ENCODE data around the gene KCNAB1.

DNA sequence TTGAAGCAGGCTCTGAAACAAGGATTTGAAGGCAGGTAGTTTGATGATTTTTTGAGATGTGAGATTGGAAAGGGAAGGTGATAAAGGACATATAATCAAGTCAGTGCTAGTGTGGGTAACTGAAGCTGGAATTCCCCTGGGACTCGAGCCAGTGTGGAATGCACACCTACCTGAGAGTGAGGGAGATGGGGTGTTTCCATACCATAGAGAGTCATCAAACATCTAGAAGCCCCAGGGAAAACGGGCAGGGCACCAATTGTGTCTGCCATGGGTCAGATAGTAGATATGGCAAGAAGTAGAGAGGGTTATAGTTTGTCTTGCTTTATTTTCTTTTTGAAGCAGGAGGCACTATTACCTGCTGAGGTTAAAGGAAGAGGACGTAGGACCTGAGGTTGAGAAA, 314.5 kb downstream of the KCNAB1 start:
- TF ChIP-seq, protein P1, sequence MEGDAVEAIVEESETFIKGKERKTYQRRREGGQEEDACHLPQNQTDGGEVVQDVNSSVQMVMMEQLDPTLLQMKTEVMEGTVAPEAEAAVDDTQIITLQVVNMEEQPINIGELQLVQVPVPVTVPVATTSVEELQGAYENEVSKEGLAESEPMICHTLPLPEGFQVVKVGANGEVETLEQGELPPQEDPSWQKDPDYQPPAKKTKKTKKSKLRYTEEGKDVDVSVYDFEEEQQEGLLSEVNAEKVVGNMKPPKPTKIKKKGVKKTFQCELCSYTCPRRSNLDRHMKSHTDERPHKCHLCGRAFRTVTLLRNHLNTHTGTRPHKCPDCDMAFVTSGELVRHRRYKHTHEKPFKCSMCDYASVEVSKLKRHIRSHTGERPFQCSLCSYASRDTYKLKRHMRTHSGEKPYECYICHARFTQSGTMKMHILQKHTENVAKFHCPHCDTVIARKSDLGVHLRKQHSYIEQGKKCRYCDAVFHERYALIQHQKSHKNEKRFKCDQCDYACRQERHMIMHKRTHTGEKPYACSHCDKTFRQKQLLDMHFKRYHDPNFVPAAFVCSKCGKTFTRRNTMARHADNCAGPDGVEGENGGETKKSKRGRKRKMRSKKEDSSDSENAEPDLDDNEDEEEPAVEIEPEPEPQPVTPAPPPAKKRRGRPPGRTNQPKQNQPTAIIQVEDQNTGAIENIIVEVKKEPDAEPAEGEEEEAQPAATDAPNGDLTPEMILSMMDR (conservative IDR thresholded peaks at IDR 0.05) = no peak
- no peak for TF ChIP-seq EZH2 (IDR thresholded peaks at IDR 0.05; ENCODE audit: low read depth)

Measured in PC-9 (cell line).